Stimulated activated CD4-positive, alpha-beta T cell treated with anti-CD3 and anti-CD28 coated beads, Interleukin-4, amount 100 ng/mL, for 24 hours (primary cell): ENCODE data around the gene LRCOL1.
"Not testable (repeated sequence)": the region's sequence is repeated elsewhere in the genome, so short reads cannot be mapped to it uniquely, and the experiment has no call there.

ENCODE experiments used
- DNase-seq: peaks from one replicate; pipeline ENCODE4 v3.0.0-alpha.2; 2020

The LRCOL1 gene

GRCh38 chr12:132600048-132601032 is 10.0 kb downstream of the LRCOL1 start:
- DNase-seq = peak; percentile 36

- not testable (repeated sequence) for DNase-seq
These were observed 10.9 kb downstream of the LRCOL1 start for GRCh38 chr12:132599502-132599901.

- DNase-seq = peak; percentile 15
These were observed 12.8 kb downstream of the LRCOL1 start for GRCh38 chr12:132597333-132598316.

GRCh38 chr12:132596016-132596415 is 14.4 kb downstream of the LRCOL1 start:
- no peak for DNase-seq

- no peak for DNase-seq
These were observed 15.2 kb downstream of the LRCOL1 start for GRCh38 chr12:132595183-132595582.

- DNase-seq = peak; percentile 15
These were observed 16.4 kb downstream of the LRCOL1 start for GRCh38 chr12:132593938-132594358.

- no peak for DNase-seq
These were observed 16.9 kb downstream of the LRCOL1 start for GRCh38 chr12:132593521-132593920.

GRCh38 chr12:132593071-132593470 is 17.3 kb downstream of the LRCOL1 start:
- no peak for DNase-seq

- no peak for DNase-seq
These were observed 18.0 kb downstream of the LRCOL1 start for GRCh38 chr12:132592282-132592970.

- DNase-seq = no peak
These were observed 19.1 kb downstream of the LRCOL1 start for GRCh38 chr12:132591107-132591935.

GRCh38 chr12:132588821-132589669 is 21.3 kb downstream of the LRCOL1 start:
- DNase-seq = no peak

- DNase-seq = no peak
These were observed 22.1 kb downstream of the LRCOL1 start for GRCh38 chr12:132588319-132588718.

GRCh38 chr12:132587781-132588180 is 22.6 kb downstream of the LRCOL1 start:
- DNase-seq = no peak

- no peak for DNase-seq
These were observed 23.5 kb downstream of the LRCOL1 start for GRCh38 chr12:132586929-132587328.

- no peak for DNase-seq
These were observed 25.2 kb downstream of the LRCOL1 start for GRCh38 chr12:132585177-132585576.

GRCh38 chr12:132584429-132584828 is 26.0 kb downstream of the LRCOL1 start:
- DNase-seq = no peak

GRCh38 chr12:132583736-132584135 is 26.6 kb downstream of the LRCOL1 start:
- DNase-seq = no peak

GRCh38 chr12:132583411-132583710 is 27.0 kb downstream of the LRCOL1 start:
- no peak for DNase-seq

- DNase-seq = no peak
These were observed 27.6 kb downstream of the LRCOL1 start for GRCh38 chr12:132582582-132583410.

- DNase-seq = no peak
These were observed 28.3 kb downstream of the LRCOL1 start for GRCh38 chr12:132582058-132582420.
